ENCODE results near the gene APRT.

The APRT gene, protein sequence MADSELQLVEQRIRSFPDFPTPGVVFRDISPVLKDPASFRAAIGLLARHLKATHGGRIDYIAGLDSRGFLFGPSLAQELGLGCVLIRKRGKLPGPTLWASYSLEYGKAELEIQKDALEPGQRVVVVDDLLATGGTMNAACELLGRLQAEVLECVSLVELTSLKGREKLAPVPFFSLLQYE

DNA sequence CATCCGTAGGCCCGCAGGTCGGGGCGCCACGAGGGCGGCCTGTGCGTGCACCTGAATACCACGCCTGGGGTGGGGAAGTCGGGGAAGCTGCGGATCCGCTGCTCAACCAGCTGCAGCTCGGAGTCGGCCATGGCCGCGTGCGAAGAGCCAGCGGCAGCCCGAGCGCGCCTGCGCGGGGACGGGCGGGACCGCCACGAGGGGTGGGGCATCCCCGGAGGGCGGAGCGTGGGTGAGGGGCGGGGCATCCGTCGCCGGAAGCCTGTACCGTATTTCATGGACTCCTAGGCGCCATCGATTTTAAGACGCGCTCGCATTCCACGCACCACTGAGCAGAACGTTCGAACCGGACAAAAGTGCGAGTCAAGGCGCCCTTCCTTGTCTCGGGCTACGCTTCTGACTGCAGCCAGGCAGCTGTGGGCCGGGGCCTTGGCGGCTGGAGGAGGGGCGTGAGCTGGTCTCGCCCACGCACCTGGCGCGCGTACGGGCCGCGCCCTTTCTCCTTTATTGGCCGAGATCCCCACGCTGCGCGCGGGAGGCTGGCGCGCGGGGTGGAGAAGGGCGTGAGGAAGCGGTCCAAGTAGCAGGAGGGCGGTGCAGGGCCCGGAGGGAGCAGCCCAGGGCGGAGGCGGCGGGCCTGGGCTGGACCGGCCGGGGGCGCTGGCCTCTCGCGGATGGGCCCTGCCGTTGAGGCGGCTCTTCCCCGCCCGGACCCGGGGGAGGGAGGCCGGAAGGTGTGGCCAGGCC lies at the start of gene APRT:
APRT (minus strand) TSS at position 160 of the 744 bp plus-strand sequence; CDS start at position 131, 29 bp downstream.
- TF ChIP-seq CTCF (IDR thresholded peaks at IDR 0.05): peak; percentile 34; the same call in 1 of the 2 replicates

- no peak for TF ChIP-seq CTCF (IDR thresholded peaks at IDR 0.05)
Observed at GRCh38 chr16:88861359-88861758, 49.6 kb upstream of the APRT start.

DNA sequence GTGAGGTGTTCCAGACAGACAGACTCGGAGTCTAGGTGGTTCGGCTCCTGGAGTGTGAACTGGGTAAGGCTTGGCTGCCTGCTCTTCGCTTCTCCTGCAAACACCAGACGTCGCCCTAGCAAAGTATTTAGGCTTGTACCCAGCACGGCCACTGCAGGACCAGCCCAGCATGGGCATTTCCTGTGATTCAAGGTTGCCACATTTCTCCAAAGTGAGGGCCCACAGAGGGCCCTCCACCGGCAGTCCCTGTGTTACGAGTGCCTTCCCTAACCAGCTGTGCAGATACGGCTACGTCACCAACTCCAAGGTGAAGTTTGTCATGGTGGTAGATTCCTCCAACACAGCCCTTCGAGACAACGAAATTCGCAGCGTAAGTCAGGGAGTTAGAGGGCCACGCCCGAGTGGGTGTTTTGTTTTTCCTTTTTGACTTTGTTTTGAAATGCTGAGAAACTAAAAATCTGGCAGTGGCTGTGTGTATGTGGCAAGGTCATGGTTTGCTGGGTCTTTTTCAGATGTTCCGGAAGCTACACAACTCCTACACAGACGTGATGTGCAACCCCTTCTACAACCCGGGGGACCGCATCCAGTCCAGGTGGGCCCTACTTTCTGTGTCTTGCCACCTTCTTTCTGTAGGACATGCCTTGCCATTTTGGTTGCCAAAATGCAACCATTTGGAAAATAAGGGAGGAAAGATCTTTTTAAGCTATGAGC lies 47.8 kb upstream of the APRT start:
- no peak for TF ChIP-seq CTCF (IDR thresholded peaks at IDR 0.05)

DNA sequence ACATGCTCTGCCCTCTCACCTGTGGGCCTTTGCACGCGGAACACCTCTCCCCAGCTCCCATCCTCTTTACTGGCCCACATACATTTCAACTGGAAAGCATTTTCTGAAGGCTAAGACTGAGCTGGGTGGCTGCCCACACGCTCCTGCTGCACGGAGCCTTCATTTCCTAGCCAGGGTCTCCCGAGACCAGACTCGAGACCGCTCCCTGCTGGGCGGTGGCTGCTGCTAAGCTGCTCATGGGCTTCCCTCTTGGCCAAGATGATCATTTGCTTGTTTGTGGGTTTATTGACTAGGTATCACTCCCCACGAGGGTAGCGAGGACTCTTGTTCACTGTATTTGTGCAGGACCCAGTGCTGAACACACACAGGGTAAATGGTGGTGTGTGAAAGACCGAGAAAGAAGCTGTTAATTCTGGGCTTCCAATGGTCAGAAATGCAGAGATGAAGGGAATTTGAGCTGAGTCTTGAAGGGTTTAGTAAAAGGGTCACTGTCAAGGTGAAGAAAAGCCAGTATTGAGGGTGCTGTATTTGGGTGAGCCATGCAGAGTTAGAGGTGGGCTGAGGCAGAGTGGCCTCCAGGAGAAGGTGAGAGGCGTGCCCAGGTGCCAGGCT lies 46.1 kb upstream of the APRT start:
- peak; percentile 85 for TF ChIP-seq CTCF (IDR thresholded peaks at IDR 0.05)

DNA sequence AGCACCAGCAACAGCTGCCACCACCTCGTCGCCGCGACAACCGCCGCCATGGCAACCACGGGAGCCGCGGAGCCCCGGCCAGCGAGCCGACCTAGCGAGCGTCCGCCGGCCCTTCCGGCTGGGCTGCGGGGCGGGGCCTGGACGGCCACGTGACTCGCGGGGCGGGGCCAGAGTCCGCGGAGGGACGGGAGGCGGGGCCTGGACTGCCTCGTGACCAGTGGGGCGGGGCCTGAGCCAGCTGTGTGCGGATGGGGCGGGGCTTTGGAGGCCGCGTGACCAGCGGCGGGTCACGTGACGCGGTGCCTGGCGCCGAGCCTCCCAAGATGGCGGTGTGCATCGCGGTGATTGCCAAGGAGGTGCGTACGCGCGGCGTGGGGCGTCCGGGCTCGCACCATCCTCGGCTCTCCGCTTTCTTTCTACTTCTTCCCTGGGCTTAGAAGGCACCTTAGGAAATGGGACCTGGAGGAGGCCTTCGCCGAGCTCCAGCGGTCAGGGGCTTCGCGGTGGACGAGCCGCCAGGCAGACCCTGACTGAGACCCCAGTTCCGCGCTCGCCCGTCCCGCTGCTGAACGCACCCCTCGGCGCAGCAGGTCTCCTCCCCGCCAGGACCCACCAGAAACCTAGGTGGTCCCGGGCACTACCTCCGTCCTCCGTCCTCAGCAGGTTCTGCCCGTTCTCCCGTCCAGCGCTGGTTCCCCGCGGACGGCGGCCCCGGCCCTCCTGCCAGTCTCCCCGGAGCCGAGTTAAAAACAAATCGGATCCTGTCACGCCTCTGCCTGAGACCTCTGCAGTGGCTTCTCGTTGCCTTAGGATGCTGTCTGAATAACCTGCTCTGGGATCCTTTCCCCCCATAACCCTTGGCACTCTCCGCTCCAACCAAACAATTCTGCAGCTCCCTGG lies 45.4 kb upstream of the APRT start, which contains the start of the genes GALNS and TRAPPC2L:
GALNS (minus strand) TSS at position 120 of the 900 bp plus-strand sequence; CDS start at position 50, 70 bp downstream.
TRAPPC2L (plus strand) TSS at position 300 of the 900 bp plus-strand sequence; CDS start at position 324, 24 bp downstream.
- TF ChIP-seq CTCF (IDR thresholded peaks at IDR 0.05): no peak

DNA sequence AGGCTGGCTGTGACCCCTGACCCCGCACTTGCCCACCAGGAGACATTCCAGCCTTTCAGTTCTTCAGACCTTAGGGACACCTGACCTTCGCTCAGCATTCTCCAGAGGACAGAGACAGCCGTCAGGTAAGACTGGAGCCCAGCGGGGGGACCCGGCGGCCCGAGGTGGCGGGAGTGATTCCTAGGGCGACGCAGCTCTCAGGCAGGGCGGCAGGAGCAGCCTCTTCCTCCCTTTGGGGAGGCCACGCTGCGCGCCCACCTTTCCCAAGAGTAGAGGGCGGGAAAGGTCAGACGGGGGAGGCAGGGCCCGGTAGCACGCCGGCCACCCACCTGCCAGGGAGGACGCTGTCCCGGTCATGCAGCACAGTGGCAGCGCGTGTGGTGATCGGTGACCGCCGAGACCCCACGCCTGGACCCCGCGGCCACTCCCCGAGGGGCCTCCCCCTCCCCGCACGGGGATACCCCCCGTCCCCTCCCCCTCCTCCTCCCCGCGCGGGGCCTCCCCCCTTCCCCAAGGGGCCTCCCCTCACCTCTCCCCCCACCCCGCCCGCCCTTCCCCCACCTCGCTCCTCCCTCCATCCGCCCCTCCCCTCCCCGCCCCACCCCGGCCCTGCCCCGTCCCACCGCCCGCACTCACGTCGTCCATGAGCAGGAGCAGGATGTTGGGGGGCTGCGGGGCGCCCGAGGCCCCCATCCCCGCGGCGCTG lies 44.5 kb upstream of the APRT start:
- no peak for TF ChIP-seq CTCF (IDR thresholded peaks at IDR 0.05)
